Measurements from ENCODE around the gene P3H2.
"Not testable (repeated sequence)": the region's sequence is repeated elsewhere in the genome, so short reads cannot be mapped to it uniquely, and the experiment has no call there.

The P3H2 gene

DNA sequence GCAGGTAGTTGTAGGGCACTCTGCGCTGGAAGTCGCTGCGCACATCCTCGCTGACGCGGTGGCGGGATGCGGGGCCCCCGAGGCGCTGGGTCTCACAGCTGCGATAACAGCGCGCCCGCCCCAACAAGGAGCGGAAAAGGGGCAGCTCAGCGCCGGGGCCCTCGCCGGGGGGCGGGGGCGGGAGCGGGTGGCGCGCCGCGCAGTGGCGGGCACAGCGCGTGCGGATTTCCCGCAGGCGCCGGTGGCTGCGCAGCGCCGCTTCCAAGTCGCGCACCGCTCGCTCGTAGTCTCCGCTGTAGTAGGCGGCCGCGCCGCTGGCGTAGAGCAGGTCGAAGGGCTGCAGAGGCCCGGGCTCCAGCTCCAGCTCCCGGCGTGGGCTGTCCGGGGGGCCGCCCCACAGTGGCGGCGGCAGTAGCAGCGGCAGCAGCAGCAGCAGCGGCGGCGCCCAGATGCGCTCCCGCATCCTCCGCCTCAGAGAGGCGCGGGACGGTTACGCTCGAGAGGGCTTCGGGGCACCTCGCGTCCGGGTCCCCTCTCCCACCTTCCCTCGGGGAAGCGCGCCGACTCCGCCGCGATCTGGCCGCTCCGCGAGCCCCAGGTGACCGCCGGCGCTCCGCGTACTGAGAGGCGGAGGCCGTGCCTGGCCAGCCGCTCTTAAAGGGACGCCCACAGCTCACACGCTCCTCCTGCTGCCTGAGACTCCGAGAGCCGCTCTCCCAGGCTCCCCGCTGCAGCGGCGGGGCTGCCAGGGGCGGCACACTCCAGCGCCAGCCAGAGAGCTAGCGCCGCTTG lies at the start of gene P3H2:
Gene P3H2, minus strand, starts transcription at position 629 of the 792 bp plus-strand sequence. Its CDS starts 166 bp downstream, at position 463.
- DNase-seq, result peak; percentile 81 to 94

GRCh38 chr3:190169877-190170276 lies 49.2 kb upstream of the P3H2 start:
- no peak for DNase-seq

- no peak for DNase-seq
These were observed 48.5 kb upstream of the P3H2 start for GRCh38 chr3:190169243-190169642.

GRCh38 chr3:190167936-190168680 lies 47.4 kb upstream of the P3H2 start:
- DNase-seq, result no peak

GRCh38 chr3:190166948-190167347 lies 46.3 kb upstream of the P3H2 start:
- no peak for DNase-seq

DNA sequence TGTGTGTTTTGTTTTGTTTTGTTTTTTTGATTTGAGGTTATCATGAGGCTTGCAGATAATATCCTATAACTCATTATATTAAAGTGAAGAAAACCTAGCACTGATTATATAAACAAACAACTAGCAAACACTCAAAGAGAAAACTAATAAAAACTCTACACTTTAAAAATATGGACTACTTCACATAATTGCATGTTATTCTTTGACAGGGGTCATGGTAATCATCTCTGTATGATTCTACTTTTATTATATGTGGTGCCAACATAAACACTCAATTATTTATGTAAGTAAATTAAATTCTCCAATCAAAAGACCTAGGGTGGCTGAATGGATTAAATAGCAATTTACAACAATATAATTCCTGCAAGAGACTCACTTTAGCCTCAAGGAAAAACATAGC lies 44.6 kb upstream of the P3H2 start:
- DNase-seq, result no peak

DNA sequence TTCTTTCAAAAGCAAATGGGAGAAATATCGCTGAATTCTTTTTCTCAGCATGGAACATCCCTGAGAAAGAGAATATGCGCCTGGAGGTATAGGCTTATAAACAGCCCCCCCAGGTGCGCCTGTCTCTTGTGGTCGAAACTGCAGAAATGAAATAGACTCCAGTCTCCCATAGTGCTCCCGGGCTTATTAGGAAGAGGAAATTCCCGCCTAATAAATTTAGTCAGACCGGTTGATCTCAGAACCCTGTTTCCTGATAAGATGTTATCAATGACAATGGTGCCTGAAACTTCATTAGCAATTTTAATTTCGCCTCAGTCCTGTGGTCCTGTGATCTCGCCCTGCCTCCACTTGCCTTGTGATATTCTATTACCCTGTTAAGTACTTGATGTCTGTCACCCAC lies 41.3 kb upstream of the P3H2 start:
- DNase-seq, result not testable (repeated sequence)

DNA sequence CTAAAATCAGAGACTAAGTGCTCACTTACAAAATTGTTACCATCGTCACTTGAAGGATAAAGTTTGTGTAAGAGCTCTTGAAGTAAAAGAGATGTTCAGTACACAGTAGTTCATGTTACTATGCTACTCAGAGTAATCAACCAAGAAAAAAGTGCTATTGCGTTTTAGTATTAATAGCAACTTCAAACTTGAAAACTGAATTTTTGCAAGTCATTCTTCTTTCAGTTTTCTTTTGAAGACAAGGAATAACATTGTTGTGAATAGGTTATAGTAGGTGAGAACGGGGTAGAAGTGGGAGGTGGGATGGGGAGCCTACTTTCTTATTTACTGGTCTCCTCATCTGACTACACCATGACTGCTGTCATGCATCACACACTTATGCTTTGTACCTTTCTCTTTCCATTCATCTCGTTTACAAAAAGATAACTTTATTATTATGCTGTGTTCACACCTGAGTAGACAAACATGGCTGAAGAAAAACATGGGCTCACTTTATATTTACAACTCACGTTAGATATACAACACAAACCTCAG lies 39.3 kb upstream of the P3H2 start:
- no peak for DNase-seq

GRCh38 chr3:190158261-190158660 lies 37.6 kb upstream of the P3H2 start:
- no peak for DNase-seq

GRCh38 chr3:190155752-190156151 lies 35.1 kb upstream of the P3H2 start:
- no peak for DNase-seq

- DNase-seq, result no peak
These were observed 30.0 kb upstream of the P3H2 start for GRCh38 chr3:190150681-190151080.

GRCh38 chr3:190149830-190150619 lies 29.3 kb upstream of the P3H2 start:
- DNase-seq, result not testable (repeated sequence)

- DNase-seq, result not testable (repeated sequence)
These were observed 24.1 kb upstream of the P3H2 start for GRCh38 chr3:190144793-190145192.

DNA sequence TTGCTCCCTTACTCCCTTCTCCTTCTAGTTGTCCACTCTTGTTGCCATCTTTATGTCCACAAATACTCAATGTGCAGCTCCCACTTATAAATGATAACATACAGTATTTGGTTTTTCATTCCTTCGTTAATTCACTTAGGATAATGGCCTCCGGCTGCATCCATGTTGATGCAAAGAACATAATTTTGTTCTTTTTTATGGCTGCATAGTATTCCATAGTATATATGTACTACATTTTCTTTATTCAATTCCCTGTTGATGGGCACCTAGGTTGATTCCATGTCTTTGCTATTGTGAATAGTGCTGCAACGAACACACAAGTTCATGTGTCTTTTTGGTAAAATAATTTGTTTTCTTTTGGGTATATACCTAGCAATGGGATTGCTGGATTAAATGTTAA lies 21.3 kb upstream of the P3H2 start:
- DNase-seq, result no peak

DNA sequence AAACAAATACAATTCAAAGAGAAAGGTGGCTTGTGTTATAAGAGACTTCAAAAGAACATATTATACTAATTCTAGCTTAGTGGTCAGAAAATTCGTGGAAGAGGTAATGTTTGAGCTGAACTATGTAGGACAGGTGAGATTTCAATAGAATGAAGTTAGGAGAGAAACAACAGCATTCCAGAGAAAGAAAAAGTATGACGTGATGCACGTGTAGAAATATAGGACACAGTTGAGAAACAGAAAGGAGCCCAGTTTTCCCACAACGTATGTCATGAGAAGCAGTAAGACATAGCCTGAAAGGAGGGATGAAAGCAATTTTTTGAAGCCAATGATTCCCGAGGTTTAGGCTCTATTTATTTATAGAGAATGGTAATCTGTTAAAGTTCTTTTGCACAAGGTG lies 18.7 kb upstream of the P3H2 start:
- no peak for DNase-seq

GRCh38 chr3:190132371-190132770 lies 11.7 kb upstream of the P3H2 start:
- no peak for DNase-seq

DNA sequence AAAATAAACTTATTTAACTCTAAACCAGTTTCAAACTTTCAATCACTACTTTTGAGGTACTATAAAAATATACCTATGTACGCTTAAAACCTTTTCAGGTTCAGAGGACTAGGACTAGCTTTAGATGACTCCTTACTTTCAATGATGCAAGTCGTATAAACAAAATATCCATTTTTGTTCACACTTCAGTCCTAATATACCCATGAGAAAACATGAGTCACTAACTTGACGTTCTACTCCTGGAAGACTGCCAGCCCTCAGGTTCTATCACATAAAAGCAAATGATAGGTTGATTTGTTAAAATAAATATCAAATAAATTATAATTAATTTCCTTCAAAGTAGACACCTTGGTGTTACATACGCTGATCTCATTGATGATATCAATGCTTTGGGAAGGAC lies 10.6 kb upstream of the P3H2 start:
- DNase-seq, result no peak

DNA sequence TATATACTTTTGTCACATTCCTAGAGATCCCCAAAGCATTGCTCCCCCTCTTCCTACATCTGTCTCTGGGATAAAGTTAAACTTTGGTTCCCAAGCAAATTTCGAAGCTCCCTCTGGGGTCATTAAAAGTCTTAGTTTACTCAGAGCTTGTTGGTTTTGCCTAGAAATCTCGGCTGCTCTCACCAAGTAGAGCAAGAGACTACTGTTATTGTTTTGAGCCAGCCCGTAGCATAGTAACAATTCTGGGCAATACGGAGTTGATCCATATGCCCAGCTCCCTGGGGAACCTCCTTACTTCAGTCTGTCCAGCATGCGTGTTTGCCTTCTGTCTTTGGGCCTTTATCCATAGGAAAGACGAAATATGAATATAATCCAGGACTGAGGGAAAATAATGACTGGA lies 10.0 kb upstream of the P3H2 start:
- no peak for DNase-seq

GRCh38 chr3:190130037-190130436 lies 9.3 kb upstream of the P3H2 start:
- DNase-seq, result no peak

GRCh38 chr3:190127797-190128196 lies 7.1 kb upstream of the P3H2 start:
- DNase-seq, result no peak

DNA sequence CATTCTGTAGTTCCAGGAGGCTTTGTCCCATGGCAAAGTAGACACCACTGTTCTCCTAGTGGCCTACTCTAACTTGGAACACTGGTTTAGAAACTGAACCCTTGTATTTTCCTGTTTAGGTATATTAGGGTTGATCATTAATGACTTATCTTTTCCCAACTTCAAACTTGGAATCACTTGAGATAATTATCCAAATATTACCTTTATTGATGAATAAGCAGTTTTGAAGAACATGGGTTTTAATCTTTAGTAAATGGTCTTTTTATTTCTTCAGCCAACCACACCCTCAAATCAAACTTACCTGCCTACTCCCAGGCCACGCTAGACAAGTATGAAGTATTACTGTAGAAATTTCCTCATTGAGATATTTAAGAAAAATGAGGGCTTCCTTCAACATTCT lies 6.5 kb upstream of the P3H2 start:
- DNase-seq, result no peak

GRCh38 chr3:190125436-190126068 lies 4.9 kb upstream of the P3H2 start:
- no peak for DNase-seq

- DNase-seq, result no peak
These were observed 3.4 kb upstream of the P3H2 start for GRCh38 chr3:190124067-190124466.

All from hippocampal formation (tissue), 2 donors.